IMR-90 (cell line): ENCODE data around the gene TBX15. TPM values are rescaled to one million over a fixed set of nuclear protein-coding genes. Genes with fewer than 3 reads are reported as not detected.

ENCODE experiments used
- ATAC-seq: fragments of 200-7000 bp; cut with Tn5 transposase; 2 replicates; pipeline ENCODE4 v1.9.1; 2020; ENCODE audit warnings: low read depth, mild to moderate bottlenecking, moderate library complexity
- BruUV-seq: library from RNA; stranded (reverse); fragments of 400-500 nt; replicated peaks from 2 replicates; lab custom pipeline; 2021; lab: Mats Ljungman, UMichigan
- CTCF ChIA-PET: fragments of 300-600 bp; formaldehyde crosslinking; extraction: SDS; loops from one replicate; lab custom pipeline; 2021; ENCODE audit warnings: antibody characterized with exemption; lab: Yijun Ruan, JAX
- POLR2A ChIA-PET: fragments of 300-600 bp; sonication (Branson Sonifier 250); formaldehyde crosslinking; loops from one replicate; lab custom pipeline; 2022; ENCODE audit warnings: antibody characterized with exemption; ENCODE audit not compliant: unreplicated experiment; lab: Charles Lee
- DNase-seq: peaks from one replicate; pipeline ENCODE4 v3.0.0; 2013
- H2AFZ ChIP-seq: replicated peaks from 2 replicates; pipeline ENCODE3; 2013; ENCODE audit warnings: low read length, mild to moderate bottlenecking; ENCODE audit not compliant: poor library complexity
- H2AK5ac ChIP-seq: 2 replicates; pipeline ENCODE4 v1.6.1; 2013; ENCODE audit warnings: low read depth, low read length, inconsistent platforms
- H2AK9ac ChIP-seq: replicated peaks from 2 replicates; pipeline ENCODE3; 2013; ENCODE audit warnings: mild to moderate bottlenecking, low read depth, low read length, moderate library complexity; ENCODE audit not compliant: poor library complexity
- H2BK120ac ChIP-seq: 2 replicates; pipeline ENCODE4 v1.6.1; 2013; ENCODE audit warnings: low read depth, low read length, inconsistent platforms
- H2BK15ac ChIP-seq: 3 replicates; pipeline ENCODE4 v1.6.1; 2013; ENCODE audit warnings: low read depth, low read length, inconsistent platforms
- H2BK20ac ChIP-seq: 2 replicates; pipeline ENCODE4 v1.6.1; 2013; ENCODE audit warnings: low read depth, mild to moderate bottlenecking, inconsistent platforms, low read length, moderate library complexity
- H2BK5ac ChIP-seq: 2 replicates; pipeline ENCODE4 v1.6.1; 2013; ENCODE audit warnings: mild to moderate bottlenecking, low read depth, low read length, inconsistent platforms; ENCODE audit not compliant: poor library complexity, severe bottlenecking
- H3K14ac ChIP-seq: replicated peaks from 2 replicates; pipeline ENCODE4 v1.6.1; 2013; ENCODE audit warnings: low read depth, low read length, inconsistent platforms
- H3K18ac ChIP-seq: 2 replicates; pipeline ENCODE4 v1.6.1; 2013; ENCODE audit warnings: low read depth, low read length, control low read depth
- H3K23ac ChIP-seq: 2 replicates; pipeline ENCODE4 v1.6.1; 2013; ENCODE audit warnings: low read depth, low read length, inconsistent platforms
- H3K27ac ChIP-seq: 2 replicates; pipeline ENCODE4 v1.5.1; 2013; ENCODE audit warnings: mild to moderate bottlenecking, control low read depth, low read length; ENCODE audit not compliant: insufficient read depth
- H3K27me3 ChIP-seq: 2 replicates; pipeline ENCODE4 v1.6.1; 2013; ENCODE audit warnings: low read length; ENCODE audit not compliant: control insufficient read depth, insufficient read depth
- H3K36me3 ChIP-seq: 2 replicates; pipeline ENCODE4 v1.6.1; 2013; ENCODE audit warnings: low read length, mixed read lengths; ENCODE audit not compliant: control insufficient read depth, insufficient read depth
- H3K4ac ChIP-seq: 2 replicates; pipeline ENCODE4 v1.6.1; 2013; ENCODE audit warnings: low read depth, low read length, inconsistent platforms
- H3K4me1 ChIP-seq: 2 replicates; pipeline ENCODE4 v1.6.1; 2013; ENCODE audit warnings: low read length, mixed read lengths; ENCODE audit not compliant: control insufficient read depth, insufficient read depth
- H3K4me2 ChIP-seq: 2 replicates; pipeline ENCODE4 v1.6.1; 2013; ENCODE audit warnings: low read depth, mild to moderate bottlenecking, control low read depth, low read length, moderate library complexity
- H3K4me3 ChIP-seq: 2 replicates; pipeline ENCODE4 v1.5.1; 2013; ENCODE audit warnings: low read depth, mild to moderate bottlenecking, control low read depth, low read length, moderate library complexity; ENCODE audit not compliant: insufficient read depth
- H3K56ac ChIP-seq: 2 replicates; pipeline ENCODE4 v1.6.1; 2013; ENCODE audit warnings: low read length, inconsistent platforms; ENCODE audit not compliant: insufficient read depth; ENCODE audit errors: extremely low read depth
- H3K79me1 ChIP-seq, 2 experiments: 2 replicates each; pipeline ENCODE4 v1.6.1; 2013; ENCODE audit warnings: low read length in 2 of 2, inconsistent platforms in 1 of 2, low read depth in 1 of 2
- H3K9ac ChIP-seq: 2 replicates; pipeline ENCODE4 v1.6.1; 2013; ENCODE audit warnings: low read depth, low read length, control low read depth
- H3K9me1 ChIP-seq: 2 replicates; pipeline ENCODE4 v1.6.1; 2013; ENCODE audit warnings: low read length, inconsistent platforms; ENCODE audit not compliant: insufficient read depth
- H3K9me3 ChIP-seq: 2 replicates; pipeline ENCODE4 v1.6.1; 2013; ENCODE audit warnings: low read length; ENCODE audit not compliant: control insufficient read depth, insufficient read depth
- H4K20me1 ChIP-seq: 2 replicates; pipeline ENCODE4 v1.6.1; 2013; ENCODE audit warnings: low read length, inconsistent platforms; ENCODE audit not compliant: insufficient read depth
- H4K5ac ChIP-seq: 2 replicates; pipeline ENCODE4 v1.6.1; 2013; ENCODE audit warnings: mild to moderate bottlenecking, low read depth, low read length, control low read depth
- H4K8ac ChIP-seq, 2 experiments: 2 replicates each; pipeline ENCODE4 v1.6.1; 2013; ENCODE audit warnings: low read depth in 2 of 2, low read length in 2 of 2, control low read depth in 1 of 2, inconsistent platforms in 1 of 2
- H4K91ac ChIP-seq: 2 replicates; pipeline ENCODE4 v1.6.1; 2013; ENCODE audit warnings: low read depth, low read length, inconsistent platforms; ENCODE audit not compliant: insufficient read depth
- BHLHE40 ChIP-seq: fragments of 150-350 bp; IDR thresholded peaks from 2 replicates; pipeline ENCODE4 v1.6.1; 2016; ENCODE audit warnings: mild to moderate bottlenecking, low read depth, low read length
- FOS ChIP-seq: fragments of 150-350 bp; IDR thresholded peaks from 2 replicates; pipeline ENCODE4 v1.6.1; 2016; ENCODE audit warnings: low read depth, low read length
- MAFK ChIP-seq: IDR thresholded peaks from 2 replicates; pipeline ENCODE4 v1.6.1; 2012; ENCODE audit warnings: low read depth, low read length, improper control_type of control experiment
- MXI1 ChIP-seq: IDR thresholded peaks from 2 replicates; pipeline ENCODE4 v1.6.1; 2012; ENCODE audit warnings: low read depth, mild to moderate bottlenecking, low read length, moderate library complexity, borderline replicate concordance
- NFE2L2 ChIP-seq: fragments of 150-350 bp; IDR thresholded peaks from 2 replicates; pipeline ENCODE4 v1.6.1; 2016; ENCODE audit warnings: low read depth, mild to moderate bottlenecking, low read length
- POLR2A ChIP-seq: IDR thresholded peaks from 2 replicates; pipeline ENCODE4 v1.6.1; 2012; ENCODE audit warnings: mild to moderate bottlenecking, low read depth, low read length
- RAD21 ChIP-seq: IDR thresholded peaks from 2 replicates; pipeline ENCODE4 v1.6.1; 2012; ENCODE audit warnings: low read length, improper control_type of control experiment
- RCOR1 ChIP-seq: IDR thresholded peaks from 2 replicates; pipeline ENCODE4 v1.6.1; 2012; ENCODE audit warnings: mild to moderate bottlenecking, low read length, improper control_type of control experiment; ENCODE audit not compliant: insufficient replicate concordance
- SMC3 ChIP-seq: fragments of 150-350 bp; IDR thresholded peaks from 2 replicates; pipeline ENCODE4 v1.6.1; 2016; ENCODE audit warnings: low read depth, mild to moderate bottlenecking, antibody characterized with exemption, low read length, moderate library complexity
- USF2 ChIP-seq: fragments of 150-350 bp; IDR thresholded peaks from 2 replicates; pipeline ENCODE4 v1.6.1; 2017; ENCODE audit warnings: mild to moderate bottlenecking, antibody characterized with exemption, low read length, low read depth
- WGBS, 2 experiments: methylation state at CpG; one replicate each; pipeline versions ENCODE4 v1.1.5 to v1.1.7; 2013; ENCODE audit warnings: missing lambda C conversion rate in 2 of 2; ENCODE audit not compliant: insufficient read length in 1 of 2; ENCODE audit errors: extremely low coverage in 2 of 2; 5-methylcytosine and 5-hydroxymethylcytosine counted together
- dilution Hi-C: fragments of 300-500 bp; cut with HindIII; formaldehyde crosslinking; loops from one replicate; pipeline ENCODE4 v1.14.3; 2018; ENCODE audit warnings: low sequenced_read_pairs; ENCODE audit not compliant: unreplicated experiment
- in situ Hi-C: fragments of 300-500 bp; cut with MboI; formaldehyde crosslinking; loops from 3 replicates; pipeline ENCODE4 v1.14.3; 2019; ENCODE audit warnings: low sequenced_read_pairs, inconsistent platforms, mixed read lengths
- intact Hi-C: fragments of 100-400 bp; cut with micrococcal nuclease; formaldehyde crosslinking; loops from 2 replicates; pipeline ENCODE4 v1.10.0; 2022
- polyA plus RNA-seq, 3 experiments: library from polyadenylated mRNA; depleted of rRNA; stranded (reverse); fragments of >200 nt; gene quantifications; 2 replicates each; pipeline ENCODE4 v1.2.3, GENCODE V29; 2012; ENCODE audit warnings: low replicate concordance in 1 of 3
- total RNA-seq: library from RNA; depleted of rRNA; stranded (reverse); fragments of >200 nt; gene quantifications from 2 replicates; pipeline ENCODE4 v1.2.3, GENCODE V29; 2012
- TF ChIP-seq, protein P1 (sequence below): fragments of 150-350 bp; IDR thresholded peaks from 2 replicates; pipeline ENCODE4 v1.6.1; 2016; ENCODE audit warnings: low read depth, mild to moderate bottlenecking, low read length, moderate library complexity, borderline replicate concordance

The TBX15 gene
- total and polyA plus RNA-seq, 2 of the 4 experiments (the other 2 are of a cell fraction) = not detected

DNA sequence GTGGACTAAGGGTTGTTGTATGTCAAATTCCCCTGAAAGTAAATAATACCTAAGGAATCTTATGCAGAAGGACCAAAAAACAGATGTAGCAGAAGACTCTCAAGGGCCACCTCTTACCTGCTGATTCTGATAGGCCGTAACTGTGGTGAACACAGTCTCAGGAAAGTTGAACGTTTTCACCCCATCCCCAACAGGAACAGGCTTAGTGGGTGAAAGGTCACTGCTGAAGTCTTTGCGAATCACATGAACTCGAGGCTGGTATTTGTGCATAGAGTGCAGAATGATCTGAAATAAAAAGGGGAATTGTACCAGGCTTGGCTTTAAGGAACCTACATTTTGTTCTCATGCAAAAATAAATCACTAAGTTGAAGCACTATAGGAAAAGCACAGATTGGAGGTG, 64.8 kb downstream of the TBX15 start:
- Histone ChIP-seq H3K9me3 (no peaks in the 10 kb centered on the region), H2BK5ac (no peak overlapping the region), H4K91ac (no peak overlapping the region), H3K4ac (no peak overlapping the region), H4K20me1 (no peaks in the 10 kb centered on the region), H3K23ac (no peak overlapping the region), H3K9ac (no peak overlapping the region), H2AK9ac (no peak overlapping the region), H3K9me1 (no peaks in the 10 kb centered on the region), H3K18ac (no peak overlapping the region), H2BK20ac (no peak overlapping the region), H2AK5ac (no peak overlapping the region), H2BK15ac (no peak overlapping the region), H3K4me3 (no peak overlapping the region), H3K14ac (no peak overlapping the region), H3K36me3 (no peaks in the 10 kb centered on the region), H3K27ac (no peak overlapping the region), H3K79me1 (no peaks in the 10 kb centered on the region), H4K5ac (no peak overlapping the region), H4K8ac (no peak overlapping the region), H3K56ac (no peak overlapping the region), H2BK120ac (no peak overlapping the region), H3K4me2 (no peak overlapping the region), H3K27me3 (no peaks in the 10 kb centered on the region), H3K4me1 (no peaks in the 10 kb centered on the region), H2AFZ (no peak overlapping the region)
- no TSS peak for BruUV-seq
- dilution Hi-C loops = no loop called here
- intact Hi-C loops = no loop called here
- POLR2A ChIA-PET = no interaction called here
- ATAC-seq (no peak), DNase-seq (no peak)
- CTCF ChIA-PET = no interaction called here
- WGBS, 2 experiments = 40% methylated on average over 2 of the region's 4 CpGs; no CpG with 5 or more reads in 1 of the 2 experiments
- in situ Hi-C loops = no loop called here
- TF ChIP-seq NFE2L2 (no peak), MXI1 (no peak), BHLHE40 (no peak), SMC3 (no peak), RAD21 (no peak), POLR2A (no peak), RCOR1 (no peak), USF2 (no peak), MAFK (no peak), FOS (no peak)
- TF ChIP-seq, protein P1, sequence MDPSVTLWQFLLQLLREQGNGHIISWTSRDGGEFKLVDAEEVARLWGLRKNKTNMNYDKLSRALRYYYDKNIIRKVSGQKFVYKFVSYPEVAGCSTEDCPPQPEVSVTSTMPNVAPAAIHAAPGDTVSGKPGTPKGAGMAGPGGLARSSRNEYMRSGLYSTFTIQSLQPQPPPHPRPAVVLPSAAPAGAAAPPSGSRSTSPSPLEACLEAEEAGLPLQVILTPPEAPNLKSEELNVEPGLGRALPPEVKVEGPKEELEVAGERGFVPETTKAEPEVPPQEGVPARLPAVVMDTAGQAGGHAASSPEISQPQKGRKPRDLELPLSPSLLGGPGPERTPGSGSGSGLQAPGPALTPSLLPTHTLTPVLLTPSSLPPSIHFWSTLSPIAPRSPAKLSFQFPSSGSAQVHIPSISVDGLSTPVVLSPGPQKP = no peak
